Panc1 (cell line): ENCODE measurements around the gene TPM4.

Experiments used
- POLR2AphosphoS5 ChIP-seq: IDR thresholded peaks from 2 replicates; pipeline ENCODE4 v1.6.1; 2012; ENCODE audit warnings: mild to moderate bottlenecking, low read depth, low read length, moderate library complexity
- TCF7L2 ChIP-seq: IDR thresholded peaks from 2 replicates; pipeline ENCODE4 v1.6.1; 2011; ENCODE audit warnings: mild to moderate bottlenecking, low read depth, low read length, inconsistent platforms
- TF ChIP-seq, protein P1 (sequence below): fragments of 450-650 bp; IDR thresholded peaks from 2 replicates; pipeline ENCODE4 v1.5.1; 2017; ENCODE audit warnings: mild to moderate bottlenecking

GRCh38 chr19:16027528-16027927, 48.8 kb upstream of the TPM4 start:
- TF ChIP-seq, protein P1, sequence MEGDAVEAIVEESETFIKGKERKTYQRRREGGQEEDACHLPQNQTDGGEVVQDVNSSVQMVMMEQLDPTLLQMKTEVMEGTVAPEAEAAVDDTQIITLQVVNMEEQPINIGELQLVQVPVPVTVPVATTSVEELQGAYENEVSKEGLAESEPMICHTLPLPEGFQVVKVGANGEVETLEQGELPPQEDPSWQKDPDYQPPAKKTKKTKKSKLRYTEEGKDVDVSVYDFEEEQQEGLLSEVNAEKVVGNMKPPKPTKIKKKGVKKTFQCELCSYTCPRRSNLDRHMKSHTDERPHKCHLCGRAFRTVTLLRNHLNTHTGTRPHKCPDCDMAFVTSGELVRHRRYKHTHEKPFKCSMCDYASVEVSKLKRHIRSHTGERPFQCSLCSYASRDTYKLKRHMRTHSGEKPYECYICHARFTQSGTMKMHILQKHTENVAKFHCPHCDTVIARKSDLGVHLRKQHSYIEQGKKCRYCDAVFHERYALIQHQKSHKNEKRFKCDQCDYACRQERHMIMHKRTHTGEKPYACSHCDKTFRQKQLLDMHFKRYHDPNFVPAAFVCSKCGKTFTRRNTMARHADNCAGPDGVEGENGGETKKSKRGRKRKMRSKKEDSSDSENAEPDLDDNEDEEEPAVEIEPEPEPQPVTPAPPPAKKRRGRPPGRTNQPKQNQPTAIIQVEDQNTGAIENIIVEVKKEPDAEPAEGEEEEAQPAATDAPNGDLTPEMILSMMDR: no peak
- TF ChIP-seq POLR2AphosphoS5 (no peak), TCF7L2 (no peak)
